Activated CD4-positive, alpha-beta T cell treated with anti-CD3 and anti-CD28 coated beads, Interleukin-2, amount 50 U/mL, for 48 hours (primary cell): ENCODE results near the gene GSTA5.
"Not testable (repeated sequence)": the region's sequence is repeated elsewhere in the genome, so short reads cannot be mapped to it uniquely, and the experiment has no call there.

ENCODE experiments used
- DNase-seq, 2 experiments: peaks; one replicate each; pipeline ENCODE4 v3.0.0-alpha.2; 2020

GSTA5 gene

GRCh38 chr6:52787917-52788316 is 52.7 kb downstream of the GSTA5 start:
- DNase-seq = no peak

GRCh38 chr6:52786249-52786956 is 54.2 kb downstream of the GSTA5 start:
- DNase-seq = no peak

- DNase-seq = not testable (repeated sequence)
Measured at GRCh38 chr6:52782696-52783274, 57.8 kb downstream of the GSTA5 start.

- not testable (repeated sequence) for DNase-seq
Measured at GRCh38 chr6:52782209-52782608, 58.4 kb downstream of the GSTA5 start.
